Inferior parietal cortex (tissue), 1 donor: ENCODE results near the gene CNR1.
A peak's percentile ranks its signal among the peaks of the same experiment; 100 is the strongest.

ENCODE experiments used
- DNase-seq: peaks from one replicate; pipeline ENCODE4 v3.0.0-alpha.2; 2016; ENCODE audit errors: extremely low spot score

Gene CNR1

GRCh38 chr6:88143421-88144157, 22.6 kb downstream of the CNR1 start:
- DNase-seq: no peak

- DNase-seq: no peak
Measured at GRCh38 chr6:88142297-88142668, 23.9 kb downstream of the CNR1 start.

- no peak for DNase-seq
Measured at GRCh38 chr6:88141561-88142296, 24.4 kb downstream of the CNR1 start.

GRCh38 chr6:88137915-88138314, 28.2 kb downstream of the CNR1 start:
- no peak for DNase-seq

- DNase-seq: no peak
Measured at GRCh38 chr6:88135578-88136114, 30.5 kb downstream of the CNR1 start.

GRCh38 chr6:88134575-88134974, 31.6 kb downstream of the CNR1 start:
- no peak for DNase-seq

GRCh38 chr6:88133718-88134117, 32.4 kb downstream of the CNR1 start:
- DNase-seq: no peak

GRCh38 chr6:88124925-88125557, 41.1 kb downstream of the CNR1 start:
- no peak for DNase-seq

GRCh38 chr6:88120635-88121034, 45.5 kb downstream of the CNR1 start:
- no peak for DNase-seq

GRCh38 chr6:88119769-88120168, 46.4 kb downstream of the CNR1 start:
- no peak for DNase-seq

GRCh38 chr6:88116276-88116675, 49.9 kb downstream of the CNR1 start:
- DNase-seq: no peak

- no peak for DNase-seq
Measured at GRCh38 chr6:88115307-88115706, 50.8 kb downstream of the CNR1 start.

GRCh38 chr6:88114838-88115237, 51.3 kb downstream of the CNR1 start:
- DNase-seq: no peak

GRCh38 chr6:88111991-88112390, 54.2 kb downstream of the CNR1 start:
- no peak for DNase-seq

GRCh38 chr6:88107241-88107640, 58.9 kb downstream of the CNR1 start:
- no peak for DNase-seq

- peak; percentile 5 for DNase-seq
Measured at GRCh38 chr6:88105741-88106340, 60.3 kb downstream of the CNR1 start.
